GM13976 (cell line): ENCODE results near the gene AKAP13.

Experiments used
- DNase-seq: peaks from one replicate; pipeline ENCODE4 v3.0.0; 2012; ENCODE audit warnings: low spot score
- CTCF ChIP-seq: IDR thresholded peaks from 2 replicates; pipeline ENCODE4 v1.5.1; 2012; ENCODE audit warnings: borderline replicate concordance, mild to moderate bottlenecking; ENCODE audit not compliant: insufficient read depth; ENCODE audit errors: extremely low read depth, missing control alignments, control extremely low read depth
- in situ Hi-C: fragments of 300-500 bp; cut with MboI; formaldehyde crosslinking; loops from one replicate; pipeline ENCODE4 v1.12.0; 2022; ENCODE audit warnings: low sequenced_read_pairs, mixed read lengths, inconsistent platforms; ENCODE audit not compliant: unreplicated experiment

AKAP13 gene

DNA sequence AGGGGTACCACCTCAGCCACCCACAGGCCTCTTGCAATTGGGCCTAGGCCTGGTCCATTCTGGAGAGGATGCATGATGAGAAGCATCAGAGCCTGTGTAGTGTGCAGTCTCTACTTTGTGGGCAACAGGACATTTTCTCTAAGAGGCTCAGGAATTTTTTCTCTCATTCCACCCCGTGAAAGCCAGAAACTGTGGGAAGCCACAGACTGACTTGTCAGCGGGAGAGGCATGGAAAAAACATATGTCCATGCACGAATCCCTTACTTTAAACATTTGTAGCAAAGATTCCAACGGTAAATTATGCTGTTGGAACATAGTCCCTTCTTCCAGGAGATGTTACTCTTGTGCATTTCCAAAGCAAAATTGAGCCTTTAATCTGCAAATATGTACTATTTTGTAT, 217.8 kb downstream of the AKAP13 start:
- DNase-seq: no peak
- in situ Hi-C loops: no loop called here

DNA sequence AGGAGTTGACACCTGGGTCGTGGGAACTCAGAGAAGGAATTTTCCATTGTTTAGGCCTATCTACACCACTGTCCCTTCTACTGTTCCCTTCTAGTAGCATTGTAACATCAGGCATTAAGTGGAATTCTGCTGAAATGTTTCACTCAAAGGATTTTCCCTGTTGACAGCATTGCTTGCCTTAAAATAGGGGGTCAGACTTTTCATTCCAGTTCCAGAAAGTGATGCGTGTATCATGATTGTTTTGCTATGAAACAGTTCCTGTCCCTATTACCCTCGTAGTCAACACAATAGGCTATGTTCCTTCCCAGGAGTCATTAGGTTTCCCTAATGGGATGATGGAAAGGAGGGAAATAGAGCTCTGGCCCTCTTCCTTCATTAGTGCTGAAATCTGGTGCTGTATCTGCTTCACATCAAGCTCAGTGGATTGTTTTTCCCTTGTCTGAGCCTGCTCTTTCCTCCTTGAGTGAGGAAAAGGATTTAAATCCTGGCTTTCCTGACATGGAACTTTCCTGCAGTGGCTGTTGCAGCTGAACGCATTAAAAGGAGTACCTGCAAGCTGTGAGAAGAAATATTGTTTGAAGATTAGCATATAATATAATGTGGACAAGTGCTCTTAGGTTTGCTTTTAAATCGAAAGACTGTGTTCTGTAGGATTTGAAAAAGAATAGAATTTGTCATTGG, 218.5 kb downstream of the AKAP13 start:
- in situ Hi-C loops: no loop called here
- TF ChIP-seq CTCF: no peak
- no peak for DNase-seq

More for the DNA sequence above, 217.8 kb downstream of the AKAP13 start:
- no peak for TF ChIP-seq CTCF

DNA sequence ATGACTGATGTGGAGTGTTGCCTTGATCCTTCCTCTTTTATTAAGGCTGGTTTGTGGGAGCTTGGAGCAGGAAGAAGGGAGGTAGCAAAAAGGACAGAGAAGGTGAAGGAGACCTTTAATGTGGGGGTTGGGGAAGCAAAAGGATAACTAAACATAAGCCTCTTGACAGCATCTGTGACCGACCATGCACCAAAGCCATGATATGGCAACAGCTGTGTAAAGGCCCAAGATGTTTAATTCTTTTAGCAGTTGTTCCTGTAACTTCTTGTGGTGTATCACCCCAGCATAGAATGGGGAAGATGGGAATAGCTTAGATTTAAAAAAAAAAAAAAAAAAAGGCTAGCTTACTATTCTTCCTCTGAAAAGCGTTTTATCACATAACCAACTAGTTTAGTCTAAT, 219.6 kb downstream of the AKAP13 start:
- TF ChIP-seq CTCF: no peak
- no peak for DNase-seq
- in situ Hi-C loops: loop anchor here (25.0 kb wide), 1 partner anchor 237 kb away; no protein-coding TSS in a partner anchor

- no peak for TF ChIP-seq CTCF
- no peak for DNase-seq
- in situ Hi-C loops: loop anchor here (25.0 kb wide), 1 partner anchor 234 kb away; no protein-coding TSS in a partner anchor
These were observed 222.8 kb downstream of the AKAP13 start for GRCh38 chr15:85603160-85603559.

GRCh38 chr15:85603703-85604102, 223.3 kb downstream of the AKAP13 start:
- in situ Hi-C loops: loop anchor here (25.0 kb wide), 1 partner anchor 234 kb away; no protein-coding TSS in a partner anchor
- no peak for DNase-seq
- TF ChIP-seq CTCF: no peak

- DNase-seq: no peak
- in situ Hi-C loops: loop anchor here (25.0 kb wide), 1 partner anchor 233 kb away; no protein-coding TSS in a partner anchor
- TF ChIP-seq CTCF: no peak
These were observed 223.8 kb downstream of the AKAP13 start for GRCh38 chr15:85604194-85604593.

DNA sequence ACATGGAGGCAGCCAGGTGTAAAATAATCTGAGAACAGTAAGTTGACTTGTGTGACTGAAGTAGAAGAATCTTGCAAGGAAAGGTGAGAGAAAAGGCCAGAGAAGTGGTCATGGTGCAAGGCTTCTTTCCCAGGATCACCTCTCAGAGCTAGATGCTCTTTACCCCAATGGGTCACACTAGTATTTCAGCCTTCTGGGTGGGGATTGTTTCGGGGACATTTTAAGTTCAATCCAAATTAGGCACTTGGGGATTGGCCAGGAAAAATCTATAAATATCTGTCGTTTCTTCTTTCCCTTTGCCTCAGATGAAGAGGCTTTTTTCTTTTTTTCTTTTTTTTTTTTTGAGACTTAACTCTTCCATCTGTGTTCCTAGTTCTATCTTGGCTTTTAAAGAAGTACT, 226.3 kb downstream of the AKAP13 start:
- in situ Hi-C loops: loop anchor here (25.0 kb wide), 1 partner anchor 231 kb away; no protein-coding TSS in a partner anchor
- no peak for TF ChIP-seq CTCF

More for the DNA sequence above, 226.3 kb downstream of the AKAP13 start:
- no peak for DNase-seq
